Adrenal gland (tissue), 5 donors: ENCODE results near the gene CPD.

Source experiments
- CTCF ChIP-seq, 6 experiments: fragments of 450-650 bp in 4 of 6; fragments of 200-600 bp in 2 of 6; sonication (generic) in 1 of 6; IDR thresholded peaks; 1 replicate in 5 of 6; 2 replicates in 1 of 6; pipeline versions ENCODE4 v1.5.1 to v1.8.0; 2016 to 2021; ENCODE audit warnings: antibody characterized with exemption in 6 of 6, mild to moderate bottlenecking in 2 of 6, moderate library complexity in 1 of 6
- POLR2A ChIP-seq, 2 donors: fragments of 450-650 bp; IDR thresholded peaks; one replicate each; pipeline ENCODE4 v1.6.1; 2017; ENCODE audit warnings: antibody characterized with exemption in 2 of 2, mild to moderate bottlenecking in 2 of 2, moderate library complexity in 1 of 2
- donor health status: DM: no; HTN: no; CAD: no.

GRCh38 chr17:30393911-30394867 lies 15.5 kb downstream of the CPD start:
- TF ChIP-seq CTCF (IDR thresholded peaks at IDR 0.05) (no peak), POLR2A (IDR thresholded peaks at IDR 0.05) (no peak)
